HG03095 (cell line): Measurements from ENCODE around the gene RCCD1.

ENCODE experiments used
- ATAC-seq: cut with Tn5 transposase; IDR thresholded peaks from one replicate; pipeline ENCODE4 v1.9.1; 2021; ENCODE audit warnings: moderate library complexity; ENCODE audit not compliant: unreplicated experiment

RCCD1 gene

DNA sequence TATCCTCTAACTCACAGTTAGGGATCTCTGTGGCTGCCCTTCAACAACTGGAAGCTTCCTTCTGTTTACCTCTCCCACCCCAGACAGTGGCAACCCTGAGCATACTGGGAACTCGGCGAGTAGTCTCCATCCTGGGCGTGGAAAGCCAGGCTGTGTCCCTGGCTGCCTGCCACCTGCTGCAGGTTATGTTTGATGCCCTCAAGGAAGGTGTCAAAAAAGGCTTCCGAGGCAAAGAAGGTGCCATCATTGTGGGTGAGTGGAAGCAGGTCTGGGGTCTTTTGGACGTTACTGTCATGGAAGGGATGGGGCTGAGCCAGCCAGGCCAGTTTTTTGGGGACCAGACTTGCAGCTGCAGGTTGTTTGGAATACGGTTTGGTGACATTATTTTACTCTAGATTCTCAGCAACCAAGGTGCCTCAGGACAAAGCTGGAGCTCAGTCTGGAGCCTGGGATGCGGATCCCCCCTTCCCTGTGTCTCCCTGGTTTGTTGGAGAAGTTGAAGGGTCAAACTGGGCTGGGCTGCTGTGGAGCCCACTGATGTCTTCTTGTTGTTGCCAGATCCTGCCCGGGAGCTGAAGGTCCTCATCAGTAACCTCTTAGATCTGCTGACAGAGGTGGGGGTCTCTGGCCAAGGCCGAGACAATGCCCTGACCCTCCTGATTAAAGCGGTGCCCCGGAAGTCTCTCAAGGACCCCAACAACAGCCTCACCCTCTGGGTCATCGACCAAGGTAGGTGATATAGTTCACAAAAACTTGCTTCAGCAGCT lies 12.1 kb upstream of the RCCD1 start:
- no peak for ATAC-seq

DNA sequence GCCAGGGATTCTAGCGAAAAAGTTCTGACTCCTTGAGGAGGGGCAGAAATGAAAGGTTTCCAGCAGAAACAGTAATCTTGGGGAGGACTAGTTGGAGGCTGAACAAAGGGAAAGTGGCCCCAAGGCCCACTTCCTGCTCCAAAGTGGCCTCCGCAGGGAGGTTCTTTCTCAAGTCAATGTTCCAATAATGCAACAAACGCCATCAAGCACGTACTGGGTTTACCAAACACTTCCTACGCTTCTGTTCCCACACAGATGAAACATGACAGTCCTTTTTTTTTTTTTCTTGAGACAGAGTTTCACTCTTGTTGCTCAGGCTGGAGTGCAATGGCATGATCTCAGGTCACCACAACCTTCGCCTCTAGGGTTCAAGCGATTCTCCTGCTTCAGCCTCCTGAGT lies 9.6 kb upstream of the RCCD1 start:
- no peak for ATAC-seq

DNA sequence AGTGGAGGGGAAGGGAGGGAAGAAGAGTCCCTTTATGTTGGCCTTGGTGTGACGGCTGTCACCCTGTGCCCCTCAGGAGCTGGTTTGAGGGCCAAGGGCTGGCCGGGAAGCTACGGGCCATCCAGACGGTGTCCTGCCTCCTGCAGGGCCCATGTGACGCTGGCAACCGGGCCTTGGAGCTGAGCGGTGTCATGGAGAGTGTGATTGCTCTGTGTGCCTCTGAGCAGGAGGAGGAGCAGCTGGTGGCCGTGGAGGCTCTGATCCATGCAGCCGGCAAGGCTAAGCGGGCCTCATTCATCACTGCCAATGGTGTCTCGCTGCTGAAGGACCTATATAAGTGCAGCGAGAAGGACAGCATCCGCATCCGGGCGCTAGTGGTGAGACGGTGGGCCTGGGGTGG lies 8.1 kb upstream of the RCCD1 start:
- no peak for ATAC-seq

DNA sequence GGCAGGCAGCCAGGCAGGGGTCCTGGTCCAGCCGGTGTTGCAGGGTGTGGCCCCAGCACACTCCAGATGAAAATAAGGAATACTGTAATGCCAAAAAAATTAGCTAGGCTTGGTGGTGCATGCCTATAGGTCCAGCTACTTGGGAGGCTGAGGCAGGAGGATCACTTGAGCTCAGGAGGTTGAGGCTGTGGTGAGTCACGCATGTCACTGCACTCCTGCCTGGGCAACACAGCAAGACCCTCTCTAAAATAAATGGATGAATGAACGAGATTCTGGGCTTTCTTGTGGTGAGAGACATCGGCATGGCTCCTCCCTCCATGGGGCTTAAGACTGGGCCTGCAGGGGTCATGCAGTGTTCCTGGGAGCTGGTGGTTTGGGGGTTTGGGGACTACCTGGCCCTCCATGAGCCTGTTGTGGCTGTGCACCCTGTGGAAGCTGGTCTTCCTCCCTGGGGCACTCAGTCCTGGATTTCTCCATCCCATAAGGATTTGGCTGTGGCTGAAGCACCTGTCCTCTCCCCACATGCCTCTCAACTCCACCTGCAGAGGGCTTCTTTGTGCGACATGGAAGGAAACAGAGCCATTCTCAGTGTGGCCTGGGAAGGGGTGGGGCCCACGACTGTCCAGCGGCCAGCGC lies 7.6 kb upstream of the RCCD1 start:
- ATAC-seq = no peak

DNA sequence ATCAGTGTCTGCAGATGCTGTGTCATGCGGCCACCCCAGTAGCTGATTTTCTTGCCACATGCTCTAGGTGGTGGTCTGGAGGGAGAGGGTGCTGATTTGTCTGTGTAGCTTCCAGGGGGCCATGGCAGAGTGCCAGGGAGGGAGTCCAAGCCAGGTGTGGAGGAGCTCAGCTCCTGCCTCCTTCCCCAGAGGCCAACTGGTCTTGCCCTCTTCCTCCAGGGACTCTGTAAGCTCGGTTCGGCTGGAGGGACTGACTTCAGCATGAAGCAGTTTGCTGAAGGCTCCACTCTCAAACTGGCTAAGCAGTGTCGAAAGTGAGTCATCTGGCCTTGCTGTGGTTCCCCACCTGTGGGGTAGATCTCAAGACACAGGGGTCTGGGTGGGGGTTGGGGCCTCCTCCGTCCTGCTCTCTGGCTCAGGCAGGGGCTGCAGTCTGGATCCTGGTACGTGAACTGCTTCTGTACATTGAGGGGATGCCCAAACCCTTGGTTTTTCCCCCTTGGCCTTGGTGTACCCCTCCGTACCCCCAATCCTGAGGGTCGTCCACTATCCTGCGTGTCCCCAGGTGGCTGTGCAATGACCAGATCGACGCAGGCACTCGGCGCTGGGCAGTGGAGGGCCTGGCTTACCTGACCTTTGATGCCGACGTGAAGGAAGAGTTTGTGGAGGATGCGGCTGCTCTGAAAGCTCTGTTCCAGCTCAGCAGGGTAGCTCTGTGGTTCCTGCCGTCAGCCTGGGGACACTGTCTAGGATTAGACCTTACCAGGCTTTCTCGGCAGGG lies 6.9 kb upstream of the RCCD1 start:
- no peak for ATAC-seq

DNA sequence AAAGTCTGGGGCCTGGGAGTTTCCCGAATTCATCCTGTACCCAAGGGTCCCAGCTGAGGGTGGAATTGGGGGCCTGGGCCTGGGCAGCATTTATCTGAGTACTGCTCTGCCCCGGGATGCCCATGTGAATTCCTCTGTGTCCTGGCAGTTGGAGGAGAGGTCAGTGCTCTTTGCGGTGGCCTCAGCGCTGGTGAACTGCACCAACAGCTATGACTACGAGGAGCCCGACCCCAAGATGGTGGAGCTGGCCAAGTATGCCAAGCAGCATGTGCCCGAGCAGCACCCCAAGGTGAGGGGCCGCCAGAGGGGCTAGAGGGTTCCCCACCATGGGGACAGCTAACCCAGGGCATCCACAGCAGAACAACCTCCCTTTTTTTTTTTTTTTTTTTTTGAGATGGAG lies 6.2 kb upstream of the RCCD1 start:
- ATAC-seq = no peak

DNA sequence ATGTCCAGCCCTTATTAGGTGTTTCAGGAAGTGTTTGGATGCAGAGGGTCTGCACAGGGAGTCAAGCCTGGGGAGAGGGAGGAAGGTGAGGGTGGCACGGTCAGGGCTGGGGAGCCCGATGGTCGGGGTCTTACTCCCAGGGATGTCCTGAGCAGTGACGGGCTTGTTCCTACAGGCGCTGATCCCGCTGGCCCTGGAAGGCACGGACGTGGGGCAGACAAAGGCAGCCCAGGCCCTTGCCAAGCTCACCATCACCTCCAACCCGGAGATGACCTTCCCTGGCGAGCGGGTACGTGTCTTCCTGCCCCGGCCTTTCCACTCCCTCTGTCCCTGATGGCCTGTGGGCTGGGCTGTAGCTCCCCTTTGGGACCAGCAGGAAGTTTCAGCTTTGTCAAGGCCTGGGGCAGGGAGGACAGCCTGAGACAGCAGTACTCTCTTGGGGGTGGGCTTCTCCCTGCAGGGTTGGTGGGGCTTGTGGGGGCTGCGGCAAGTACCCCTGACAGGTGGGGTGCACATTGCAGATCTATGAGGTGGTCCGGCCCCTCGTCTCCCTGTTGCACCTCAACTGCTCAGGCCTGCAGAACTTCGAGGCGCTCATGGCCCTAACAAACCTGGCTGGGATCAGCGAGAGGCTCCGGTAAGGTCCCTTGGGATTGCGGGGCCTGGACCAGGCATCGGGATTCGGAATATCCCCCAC lies 4.6 kb upstream of the RCCD1 start:
- no peak for ATAC-seq

DNA sequence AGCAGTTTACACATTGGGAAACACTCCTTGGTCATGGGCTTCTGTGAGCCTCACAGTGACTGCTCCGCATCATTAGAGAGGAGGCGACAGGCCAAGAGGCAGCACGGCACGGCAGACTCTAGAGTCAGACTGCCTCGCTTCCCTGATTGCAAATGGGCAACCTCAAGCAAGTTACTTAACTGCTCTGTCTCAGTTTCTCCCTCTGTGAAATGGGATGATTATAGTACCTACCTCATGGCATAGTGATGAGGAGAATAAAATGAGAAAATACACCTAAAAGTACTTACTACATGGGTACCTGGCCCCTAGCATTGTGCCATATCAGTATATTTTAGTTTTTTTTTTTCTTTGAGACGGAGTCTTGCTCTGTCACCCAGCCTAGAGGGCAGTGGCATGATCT lies 4.0 kb upstream of the RCCD1 start:
- no peak for ATAC-seq

DNA sequence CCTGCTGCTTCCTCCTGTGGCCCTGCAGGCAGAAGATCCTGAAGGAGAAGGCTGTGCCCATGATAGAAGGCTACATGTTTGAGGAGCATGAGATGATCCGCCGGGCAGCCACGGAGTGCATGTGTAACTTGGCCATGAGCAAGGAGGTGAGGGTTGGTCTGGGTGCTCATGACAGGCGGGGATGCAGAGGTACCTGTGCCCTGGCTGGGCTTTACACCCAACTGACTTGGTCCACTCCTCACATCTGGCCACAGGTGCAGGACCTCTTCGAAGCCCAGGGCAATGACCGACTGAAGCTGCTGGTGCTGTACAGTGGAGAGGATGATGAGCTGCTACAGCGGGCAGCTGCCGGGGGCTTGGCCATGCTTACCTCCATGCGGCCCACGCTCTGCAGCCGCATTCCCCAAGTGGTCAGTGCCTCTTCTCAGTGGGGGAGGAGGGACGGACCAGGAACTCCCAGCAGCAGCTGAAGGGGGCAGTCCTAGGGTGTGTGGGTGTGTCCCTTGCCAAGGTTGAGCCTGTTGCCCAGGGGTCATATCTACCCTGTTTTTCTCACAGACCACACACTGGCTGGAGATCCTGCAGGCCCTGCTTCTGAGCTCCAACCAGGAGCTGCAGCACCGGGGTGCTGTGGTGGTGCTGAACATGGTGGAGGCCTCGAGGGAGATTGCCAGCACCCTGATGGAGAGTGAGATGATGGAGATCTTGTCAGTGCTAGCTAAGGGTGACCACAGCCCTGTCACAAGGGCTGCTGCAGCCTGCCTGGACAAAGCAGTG lies 1.6 kb upstream of the RCCD1 start:
- ATAC-seq = no peak

DNA sequence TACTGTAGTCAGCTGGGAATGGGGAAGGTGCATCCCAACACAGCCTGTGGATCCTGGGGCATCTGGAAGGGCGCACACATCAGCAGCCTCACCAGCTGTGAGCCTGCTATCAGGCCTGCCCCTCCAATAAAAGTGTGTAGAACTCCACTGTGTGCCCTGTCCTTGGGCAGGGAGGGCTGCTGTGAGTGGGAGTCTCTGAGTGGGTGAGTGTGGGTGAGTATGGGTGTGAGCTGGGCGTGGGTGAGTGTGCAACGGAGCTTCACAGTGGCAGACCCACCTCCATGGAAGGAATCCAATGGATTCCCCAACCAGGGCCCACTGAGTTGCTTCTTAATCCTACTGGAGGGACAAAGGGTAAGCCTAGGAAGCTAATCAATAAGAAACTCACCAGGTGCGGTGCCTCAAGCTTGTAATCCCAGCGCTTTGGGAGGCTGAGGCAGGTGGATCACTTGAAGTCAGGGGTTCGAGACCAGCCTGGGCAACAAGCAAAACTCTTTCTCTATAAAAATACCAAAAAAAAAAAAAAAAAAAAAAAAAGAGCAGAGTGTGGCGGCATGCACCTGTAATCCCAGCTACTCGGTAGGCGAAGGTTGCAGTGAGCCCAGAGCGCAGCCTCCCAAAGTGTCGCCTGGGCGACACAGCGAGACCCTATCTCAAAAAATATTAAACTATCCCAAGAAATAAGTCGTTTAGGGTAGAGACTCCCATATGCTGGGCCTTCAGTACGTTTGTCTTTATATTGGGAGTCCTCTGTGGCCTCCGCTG lies 555 bp upstream of the RCCD1 start:
- no peak for ATAC-seq

DNA sequence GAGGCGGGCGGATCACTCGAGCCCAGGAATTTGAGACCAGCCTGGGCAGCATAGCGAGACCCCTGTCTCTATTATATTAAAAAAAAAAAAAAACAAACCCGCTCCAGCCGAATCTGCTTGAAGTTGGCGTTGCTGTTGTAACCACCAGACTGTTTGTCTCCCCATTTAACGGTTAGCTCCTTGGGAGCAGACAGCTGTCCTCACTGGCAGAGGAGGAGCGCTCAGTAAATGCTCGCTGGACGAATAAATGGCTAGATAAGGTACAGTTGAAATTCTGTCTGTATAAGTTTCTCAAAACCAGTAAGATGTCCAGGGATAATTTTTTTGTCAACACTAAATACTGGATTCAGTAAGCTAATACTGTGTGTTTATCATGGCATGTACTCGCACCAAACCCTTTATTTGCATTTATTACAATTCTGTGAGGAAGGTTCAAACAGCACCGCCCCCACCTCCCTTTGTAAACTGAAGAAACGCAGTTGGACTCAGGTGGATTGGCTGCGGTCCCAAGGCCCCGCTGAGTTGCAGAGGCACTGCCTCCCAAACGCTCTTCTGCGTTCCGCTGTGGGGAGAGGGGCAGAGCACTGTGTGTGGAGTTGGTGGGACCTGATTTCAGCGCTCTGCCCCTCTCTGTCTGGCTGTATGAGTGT lies 1.1 kb downstream of the RCCD1 start:
- no peak for ATAC-seq

DNA sequence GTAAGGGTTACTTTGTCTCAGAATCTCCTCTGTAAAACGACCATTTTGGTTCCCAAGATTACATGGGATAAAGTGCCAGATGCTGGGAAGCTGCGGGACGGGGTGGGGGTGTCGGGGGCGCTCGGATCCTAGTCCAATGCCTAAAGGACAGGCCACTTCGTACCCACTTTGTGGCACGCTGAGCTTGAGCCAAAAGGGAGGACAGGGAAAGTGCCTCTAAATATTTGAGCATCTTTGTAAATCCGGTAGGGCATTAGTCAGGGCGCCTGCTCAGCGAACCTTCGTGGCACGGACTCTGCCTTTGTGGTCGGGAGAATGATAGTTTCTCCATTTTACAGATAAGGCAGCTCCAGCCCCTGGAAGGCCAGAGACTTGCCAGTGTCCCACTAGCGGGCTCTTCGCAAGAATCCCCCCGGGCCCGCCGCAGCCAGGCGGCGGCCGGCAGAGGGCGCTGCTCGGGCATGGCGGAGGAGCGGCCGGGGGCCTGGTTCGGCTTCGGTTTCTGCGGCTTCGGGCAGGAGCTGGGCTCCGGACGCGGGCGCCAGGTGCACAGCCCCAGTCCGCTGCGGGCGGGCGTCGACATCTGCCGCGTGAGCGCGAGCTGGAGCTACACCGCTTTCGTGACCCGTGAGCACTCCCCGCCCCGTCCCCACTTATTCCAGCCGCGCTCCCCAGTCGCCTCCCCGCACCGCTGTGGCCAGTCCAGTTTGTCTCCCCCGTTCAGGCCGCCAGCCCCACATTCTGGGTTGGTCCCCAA lies 1.8 kb downstream of the RCCD1 start:
- no peak for ATAC-seq

DNA sequence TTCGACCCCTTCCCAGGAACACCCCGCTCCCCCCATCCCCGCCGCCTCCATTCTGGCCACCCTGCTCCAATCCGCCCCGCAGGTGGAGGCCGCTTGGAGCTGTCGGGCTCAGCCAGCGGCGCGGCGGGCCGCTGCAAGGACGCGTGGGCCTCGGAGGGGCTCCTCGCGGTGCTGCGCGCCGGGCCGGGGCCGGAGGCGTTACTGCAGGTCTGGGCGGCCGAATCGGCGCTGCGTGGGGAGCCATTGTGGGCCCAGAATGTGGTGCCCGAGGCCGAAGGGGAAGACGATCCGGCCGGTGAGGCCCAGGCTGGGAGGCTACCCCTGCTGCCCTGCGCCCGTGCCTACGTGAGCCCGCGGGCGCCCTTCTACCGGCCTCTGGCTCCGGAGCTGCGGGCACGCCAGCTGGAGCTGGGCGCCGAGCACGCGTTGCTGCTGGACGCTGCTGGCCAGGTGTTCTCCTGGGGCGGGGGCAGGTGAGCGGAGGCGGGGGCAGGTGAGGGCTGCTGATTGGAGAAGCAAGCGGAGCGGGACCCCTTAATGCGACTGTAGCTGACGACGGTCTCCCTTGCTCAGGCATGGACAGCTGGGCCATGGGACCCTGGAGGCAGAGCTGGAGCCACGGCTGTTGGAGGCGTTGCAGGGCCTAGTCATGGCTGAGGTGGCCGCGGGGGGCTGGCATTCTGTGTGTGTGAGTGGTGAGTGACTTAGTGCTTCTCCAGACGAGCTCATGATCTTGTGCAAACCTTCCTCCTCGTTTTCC lies 2.5 kb downstream of the RCCD1 start:
- ATAC-seq = no peak

DNA sequence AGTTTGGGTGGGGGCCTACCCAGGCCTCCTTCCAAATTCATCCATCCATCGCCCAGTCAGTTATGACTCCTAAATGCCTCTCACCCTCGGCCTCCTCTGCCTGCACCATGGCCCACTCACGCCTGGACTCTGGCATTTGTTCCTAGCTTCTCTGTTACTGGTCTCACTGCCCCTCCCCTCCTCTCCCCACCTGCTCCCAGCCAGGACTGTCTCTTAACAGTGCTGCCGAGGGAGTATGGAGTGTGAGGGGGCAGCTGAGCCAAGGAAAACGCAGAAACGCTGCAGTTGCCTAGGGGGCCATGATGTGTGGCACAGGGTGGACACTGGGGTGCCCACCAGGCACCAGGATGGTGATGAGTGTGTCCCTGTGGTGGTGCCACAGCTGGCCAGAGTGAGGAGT lies 3.1 kb downstream of the RCCD1 start:
- no peak for ATAC-seq

DNA sequence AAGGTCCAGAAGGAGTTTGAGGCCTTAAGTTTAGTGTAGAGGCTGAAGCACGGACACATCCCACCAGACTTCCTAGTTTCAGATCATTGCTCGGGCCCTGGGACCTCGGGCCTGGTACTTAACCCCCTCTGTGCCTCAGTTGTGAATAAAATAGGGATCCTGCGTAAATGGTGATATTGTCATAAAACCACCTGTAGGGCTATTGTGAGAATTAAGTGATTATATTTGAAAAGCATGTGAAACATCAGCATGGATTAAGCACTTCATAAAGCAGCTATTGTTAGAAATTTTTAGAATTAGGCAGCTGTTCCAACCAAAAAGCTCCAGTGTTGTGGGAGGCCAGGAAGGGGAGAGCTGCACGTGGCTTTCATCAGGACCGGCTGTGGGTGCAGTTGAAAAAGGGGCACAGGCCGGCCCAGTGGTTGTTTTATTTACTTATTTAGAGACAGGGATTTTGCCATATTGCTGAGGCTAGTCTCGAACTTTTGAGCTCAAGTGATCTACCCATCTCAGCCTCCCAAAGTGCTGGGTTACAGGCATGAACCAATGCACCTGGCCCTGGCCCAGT lies 4.4 kb downstream of the RCCD1 start:
- no peak for ATAC-seq

DNA sequence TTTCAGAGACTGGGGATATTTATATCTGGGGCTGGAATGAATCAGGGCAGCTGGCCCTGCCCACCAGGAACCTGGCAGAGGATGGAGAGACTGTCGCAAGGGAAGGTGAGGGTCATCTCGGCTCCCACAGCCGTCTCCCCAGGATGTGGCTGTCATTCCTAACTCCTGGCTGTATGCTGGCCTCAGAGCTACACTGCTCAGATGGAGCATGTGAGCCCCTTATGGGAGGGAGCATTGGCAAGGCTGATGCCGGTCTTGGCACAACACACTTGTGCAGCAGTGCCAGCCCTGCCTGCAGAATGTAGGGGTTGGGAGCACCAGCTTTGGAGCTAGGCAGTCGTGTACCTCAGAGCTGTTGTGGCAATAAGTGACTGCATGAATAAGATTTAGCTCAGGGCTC lies 5.2 kb downstream of the RCCD1 start:
- no peak for ATAC-seq

DNA sequence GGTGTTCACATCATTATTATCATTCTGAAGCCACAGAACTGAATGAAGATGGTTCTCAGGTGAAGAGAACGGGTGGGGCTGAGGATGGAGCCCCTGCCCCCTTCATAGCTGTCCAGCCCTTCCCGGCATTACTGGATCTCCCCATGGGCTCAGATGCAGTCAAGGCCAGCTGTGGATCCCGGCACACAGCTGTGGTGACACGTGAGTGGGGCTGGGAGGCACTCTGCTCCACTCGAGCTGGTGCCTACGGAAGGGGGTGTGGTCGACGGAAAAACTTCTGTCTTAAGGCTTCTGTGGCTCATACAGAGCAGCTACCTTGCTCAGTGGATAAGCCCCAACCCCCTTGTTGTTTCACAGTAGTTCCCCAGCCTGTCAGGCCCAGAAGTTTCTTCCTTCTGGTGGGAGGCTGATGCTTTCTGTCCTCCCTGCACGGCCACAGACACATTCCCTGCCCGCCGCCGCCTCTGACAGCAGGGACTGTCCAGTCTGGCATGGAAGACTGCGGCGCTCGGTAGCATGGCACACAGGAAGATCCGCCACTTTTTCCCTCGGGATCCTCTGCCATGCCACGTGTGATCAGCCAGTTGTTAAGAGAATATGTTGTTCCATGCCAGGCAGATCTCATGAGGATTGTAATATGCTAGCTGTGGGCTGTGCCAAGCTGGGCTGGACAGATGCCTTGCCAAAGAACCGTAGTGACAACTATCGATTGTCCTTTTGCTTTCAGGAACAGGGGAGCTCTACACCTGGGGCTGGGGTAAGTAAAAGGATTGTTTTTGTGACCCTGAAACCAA lies 5.8 kb downstream of the RCCD1 start:
- ATAC-seq = no peak
